H1 (cell line): Measurements from ENCODE around the gene HDAC7. TPM values are rescaled to one million over a fixed set of nuclear protein-coding genes. Genes with fewer than 3 reads are reported as not detected.

Source experiments
- BRCA1 ChIP-seq: IDR thresholded peaks from 2 replicates; pipeline ENCODE4 v1.6.1; 2012; ENCODE audit warnings: low read depth, low read length, improper control_type of control experiment
- CHD7 ChIP-seq: fragments of 300-600 bp; sonication (generic); IDR thresholded peaks from 2 replicates; pipeline ENCODE4 v1.7.1; 2012; ENCODE audit warnings: low read length, moderate library complexity, mild to moderate bottlenecking, inconsistent platforms; ENCODE audit not compliant: insufficient replicate concordance
- SIN3A ChIP-seq, 2 experiments: IDR thresholded peaks in 1 of 2; conservative IDR thresholded peaks in 1 of 2; 2 replicates each; pipeline ENCODE4 v1.6.1; 2011 to 2012; ENCODE audit warnings: low read length in 2 of 2, improper control_type of control experiment in 1 of 2, low read depth in 1 of 2, mild to moderate bottlenecking in 1 of 2
- SRF ChIP-seq: IDR thresholded peaks from 2 replicates; pipeline ENCODE4 v1.6.1; 2011; ENCODE audit warnings: mild to moderate bottlenecking, low read depth, low read length, moderate library complexity
- TAF7 ChIP-seq: optimal IDR thresholded peaks from 2 replicates; pipeline ENCODE3; 2011; ENCODE audit warnings: low read depth, mild to moderate bottlenecking, inconsistent platforms, low read length, moderate library complexity, borderline replicate concordance
- polyA plus RNA-seq, 7 experiments: library from polyadenylated mRNA; depleted of rRNA in 3 of 7; stranded (reverse) in 5 of 7; unstranded in 2 of 7; fragments of >200 nt in 5 of 7; fragments of 200-250 nt in 2 of 7; gene quantifications; 1 replicate in 5 of 7; 2 replicates in 1 of 7; 4 replicates in 1 of 7; pipeline versions ENCODE4 v1.2.1 to v1.2.3, GENCODE V29; 2011 to 2013; ENCODE audit warnings: missing spikeins in 2 of 7, mixed read lengths in 2 of 7
- total RNA-seq: library from RNA; stranded (reverse); fragmentation: NEBNext Ultra II Directional; extraction: Animal tissue kit (Norgen Biotek cat#: 25700); gene quantifications from 2 replicates; pipeline ENCODE4 v1.2.1, GENCODE V29; 2021

HDAC7 gene
- total and polyA plus RNA-seq, 2 of the 8 experiments (the other 6 are each of a cell fraction or from before 2014, with no cell fraction given), result 25.5 to 84.9 TPM

- TF ChIP-seq CHD7 (no peak), SIN3A (conservative IDR thresholded peaks at IDR 0.05 in 1 of 2, IDR thresholded peaks at IDR 0.05 in 1 of 2; ENCODE audit: low read depth in 1 of 2, low read length in 2 of 2) (no peak), SRF (no peak), TAF7 (no peak), BRCA1 (no peak)
- TF ChIP-seq, all 59 proteins: peak for 0
Observed at GRCh38 chr12:47799357-47799955, 20.2 kb downstream of the HDAC7 start (continued).
